Measurements from ENCODE around the gene PLEKHN1.

DNA sequence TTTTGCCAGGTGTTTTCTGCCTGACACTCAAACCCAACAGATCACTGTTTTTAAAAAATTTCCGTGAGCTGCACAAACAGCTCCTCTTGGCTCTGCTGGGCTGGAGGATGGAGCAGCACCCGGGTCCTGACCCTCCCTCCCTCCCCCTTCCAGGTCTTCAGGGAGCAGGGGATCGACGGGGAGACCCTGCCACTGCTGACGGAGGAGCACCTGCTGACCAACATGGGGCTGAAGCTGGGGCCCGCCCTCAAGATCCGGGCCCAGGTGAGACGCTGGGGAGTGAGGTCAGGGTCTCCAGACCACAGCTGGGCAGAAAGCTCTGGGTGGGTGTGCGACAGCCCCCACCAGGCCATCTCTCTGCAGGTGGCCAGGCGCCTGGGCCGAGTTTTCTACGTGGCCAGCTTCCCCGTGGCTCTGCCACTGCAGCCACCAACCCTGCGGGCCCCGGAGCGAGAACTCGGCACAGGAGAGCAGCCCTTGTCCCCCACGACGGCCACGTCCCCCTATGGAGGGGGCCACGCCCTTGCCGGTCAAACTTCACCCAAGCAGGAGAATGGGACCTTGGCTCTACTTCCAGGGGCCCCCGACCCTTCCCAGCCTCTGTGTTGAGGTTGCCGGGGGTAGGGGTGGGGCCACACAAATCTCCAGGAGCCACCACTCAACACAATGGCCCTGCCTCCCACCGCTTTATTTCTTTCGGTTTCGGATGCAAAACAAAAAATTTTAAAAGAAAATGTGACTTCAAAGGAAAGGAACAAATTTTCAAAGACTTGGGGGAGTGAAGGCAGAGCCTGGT, 22.5 kb upstream of the PLEKHN1 start:
- TF ChIP-seq CTCF (IDR thresholded peaks at IDR 0.05) (no peak), POLR2A (IDR thresholded peaks at IDR 0.05) (no peak)

Measured in right lobe of liver (tissue), 4 donors.